Psoas muscle (tissue), 8 donors: ENCODE measurements around the gene RELN. TPM values are rescaled to one million over a fixed set of nuclear protein-coding genes. Genes with fewer than 3 reads are reported as not detected.

Source experiments
- ATAC-seq, 4 donors: fragments of 200-7000 bp; cut with Tn5 transposase; one replicate each; pipeline ENCODE4 v1.9.1; 2020; ENCODE audit warnings: moderate library complexity in 3 of 4, mild to moderate bottlenecking in 2 of 4
- DNase-seq, 2 donors: peaks; one replicate each; pipeline ENCODE4 v3.0.0-alpha.2; 2020
- H3K27ac ChIP-seq: fragments of 200-600 bp; one replicate; pipeline ENCODE4 v1.8.0; 2022
- H3K27me3 ChIP-seq, 3 donors: fragments of 200-600 bp in 1 of 3; one replicate each; pipeline versions ENCODE4 v1.6.1 to v1.8.0; 2013 to 2022; ENCODE audit warnings: low read length in 2 of 3, mild to moderate bottlenecking in 2 of 3, moderate library complexity in 1 of 3; ENCODE audit not compliant: insufficient read depth in 3 of 3
- H3K36me3 ChIP-seq, 2 donors: fragments of 200-600 bp in 1 of 2; one replicate each; pipeline versions ENCODE4 v1.6.1 to v1.8.0; 2013 to 2022; ENCODE audit warnings: low read depth in 1 of 2, mild to moderate bottlenecking in 1 of 2, moderate library complexity in 1 of 2; ENCODE audit not compliant: insufficient read depth in 1 of 2
- H3K4me1 ChIP-seq: fragments of 200-600 bp; one replicate; pipeline ENCODE4 v1.8.0; 2022
- H3K4me3 ChIP-seq: fragments of 200-600 bp; one replicate; pipeline ENCODE4 v1.8.0; 2022; ENCODE audit warnings: mild to moderate bottlenecking
- H3K9me3 ChIP-seq: fragments of 200-600 bp; one replicate; pipeline ENCODE4 v1.8.0; 2022
- WGBS, 3 donors: extraction: QIAGEN DNeasy Blood & Tissue Kit; methylation state at CpG; one replicate each; pipeline versions ENCODE4 v1.1.6 to v1.1.7; 2013; 5-methylcytosine and 5-hydroxymethylcytosine counted together
- intact Hi-C, 2 donors: fragments of 100-400 bp; cut with DNase I; formaldehyde crosslinking; loops; one replicate each; pipeline versions ENCODE4 v1.11.0 to v1.14.2; 2022
- polyA plus RNA-seq, 3 donors: library from polyadenylated mRNA; stranded (reverse); fragments of 200-250 nt; gene quantifications; one replicate each; pipeline ENCODE4 v1.2.3, GENCODE V29; 2013
- total RNA-seq, 4 donors: library from RNA; stranded (reverse); fragmentation: NEBNext Ultra II Directional in 2 of 4; extraction: Animal tissue kit (Norgen Biotek cat#: 25700) in 2 of 4; gene quantifications; one replicate each; pipeline versions ENCODE4 v1.2.1 to v1.2.4, GENCODE V29; 2021 to 2023
- TF ChIP-seq, protein P1 (sequence below): fragments of 200-600 bp; IDR thresholded peaks from one replicate; pipeline ENCODE4 v1.8.0; 2022; ENCODE audit warnings: antibody characterized with exemption
- donor health status: healthy with polysubstance abuse.
- donor health status: DM: no; HTN: no; CAD: no; lungs with moderate emphysema.
- donor health status: Bipolar disorder and iron deficiency.
- donor health status: healthy.
- donor health status: DM: yes; HTN: yes; CAD: no.
- donor health status: DM: no; HTN: no; CAD: no.
- donor health status: DM: no; HTN: no; CAD: no.
- donor health status: DM: yes; HTN: yes; CAD: no.

RELN gene
- total and polyA plus RNA-seq, 7 donors, result 0.10 to 0.44 (median 0.32) TPM

DNA sequence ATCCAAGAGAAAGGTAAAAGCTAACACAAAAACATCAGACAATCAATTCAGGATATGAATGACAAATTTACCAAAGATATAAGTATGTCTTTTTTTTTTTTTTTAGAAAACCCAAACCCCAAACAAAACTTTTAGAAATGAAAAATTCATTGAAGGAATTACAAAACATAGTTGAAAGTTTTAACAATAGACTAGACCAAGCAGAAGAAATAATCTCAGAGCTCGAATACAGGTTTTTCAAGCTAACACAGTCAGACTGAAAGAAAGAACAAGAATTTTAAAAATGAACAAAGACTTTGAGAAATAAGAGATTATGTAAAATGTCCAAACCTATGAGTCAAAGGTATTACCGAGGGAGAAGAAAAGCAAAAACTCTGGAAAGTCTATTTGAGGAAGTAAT lies 345.1 kb downstream of the RELN start:
- WGBS, 3 donors, result 74 to 82% (median 77%) methylated on average over 2 of the region's 2 CpGs
- Histone ChIP-seq H3K36me3 (no peaks in the 10 kb centered on the region), H3K4me3 (no peak overlapping the region), H3K27me3 (no peaks in the 10 kb centered on the region), H3K27ac (no peak overlapping the region), H3K4me1 (no peaks in the 10 kb centered on the region), H3K9me3 (peaks cover 4% of the 10 kb centered on the region)
- no peak for DNase-seq
- intact Hi-C loops, result no loop called here
- no peak for ATAC-seq
- TF ChIP-seq, protein P1, sequence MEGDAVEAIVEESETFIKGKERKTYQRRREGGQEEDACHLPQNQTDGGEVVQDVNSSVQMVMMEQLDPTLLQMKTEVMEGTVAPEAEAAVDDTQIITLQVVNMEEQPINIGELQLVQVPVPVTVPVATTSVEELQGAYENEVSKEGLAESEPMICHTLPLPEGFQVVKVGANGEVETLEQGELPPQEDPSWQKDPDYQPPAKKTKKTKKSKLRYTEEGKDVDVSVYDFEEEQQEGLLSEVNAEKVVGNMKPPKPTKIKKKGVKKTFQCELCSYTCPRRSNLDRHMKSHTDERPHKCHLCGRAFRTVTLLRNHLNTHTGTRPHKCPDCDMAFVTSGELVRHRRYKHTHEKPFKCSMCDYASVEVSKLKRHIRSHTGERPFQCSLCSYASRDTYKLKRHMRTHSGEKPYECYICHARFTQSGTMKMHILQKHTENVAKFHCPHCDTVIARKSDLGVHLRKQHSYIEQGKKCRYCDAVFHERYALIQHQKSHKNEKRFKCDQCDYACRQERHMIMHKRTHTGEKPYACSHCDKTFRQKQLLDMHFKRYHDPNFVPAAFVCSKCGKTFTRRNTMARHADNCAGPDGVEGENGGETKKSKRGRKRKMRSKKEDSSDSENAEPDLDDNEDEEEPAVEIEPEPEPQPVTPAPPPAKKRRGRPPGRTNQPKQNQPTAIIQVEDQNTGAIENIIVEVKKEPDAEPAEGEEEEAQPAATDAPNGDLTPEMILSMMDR, result no peak

DNA sequence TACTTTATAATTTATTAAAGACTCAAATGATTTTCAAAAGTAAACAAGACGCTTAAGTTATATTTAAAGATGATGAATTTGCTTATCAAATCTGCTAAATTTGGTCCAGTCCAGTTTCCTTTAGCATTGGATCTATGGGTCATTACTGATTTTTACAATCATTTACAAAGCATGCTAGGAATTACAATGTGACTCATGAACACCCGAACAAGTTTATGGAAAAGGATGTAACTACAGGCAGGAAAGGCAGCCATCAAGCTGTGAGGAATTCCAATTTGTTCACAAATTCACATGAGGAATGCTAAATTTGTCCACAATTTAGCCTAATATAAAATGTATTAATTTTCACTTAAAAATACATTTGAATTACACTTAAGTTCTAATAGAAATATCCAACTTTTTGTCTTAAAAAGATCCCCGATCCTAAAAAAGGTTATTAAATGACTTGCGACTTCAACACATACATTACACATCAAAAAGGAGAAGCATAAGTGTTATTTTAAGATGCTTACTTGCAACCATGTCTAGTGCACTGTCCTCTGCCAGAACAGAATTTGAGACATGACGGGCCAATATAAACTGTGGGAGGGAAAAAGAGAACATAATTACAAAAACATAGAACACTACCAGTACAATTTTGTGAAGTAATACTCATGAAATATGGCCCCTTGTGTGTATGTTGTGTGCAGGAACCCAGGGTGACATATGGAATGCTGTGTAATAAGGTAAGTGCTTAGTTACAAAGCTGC lies 349.3 kb downstream of the RELN start:
- ATAC-seq (no peak), DNase-seq (no peak)
- Histone ChIP-seq H3K4me1 (no peaks in the 10 kb centered on the region), H3K9me3 (no peaks in the 10 kb centered on the region), H3K27ac (no peak overlapping the region), H3K36me3 (no peaks in the 10 kb centered on the region), H3K27me3 (no peaks in the 10 kb centered on the region), H3K4me3 (no peak overlapping the region)
- intact Hi-C loops, result no loop called here
- WGBS, 3 donors, result 73 to 79% (median 77%) methylated on average over 5 of the region's 5 CpGs
- TF ChIP-seq, protein P1, result no peak

DNA sequence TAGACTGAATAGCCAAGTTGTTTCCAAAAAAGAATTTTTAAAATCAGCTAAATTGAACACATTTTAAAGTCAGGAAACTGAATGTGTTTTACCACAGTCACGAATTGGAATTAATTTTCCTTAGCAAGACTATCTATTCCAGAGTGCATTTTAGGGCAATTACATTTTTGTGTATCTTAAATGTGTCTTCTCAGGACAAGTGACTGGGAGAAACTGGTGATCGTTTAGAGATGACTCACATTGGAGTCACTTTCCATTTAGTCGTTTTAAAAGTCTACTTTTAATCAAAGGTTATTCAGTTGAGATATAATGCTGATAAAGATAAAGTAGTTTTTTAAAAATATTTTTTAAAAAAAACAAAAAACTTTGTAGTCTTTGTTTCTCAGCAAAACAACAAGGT lies 351.7 kb downstream of the RELN start:
- Histone ChIP-seq H3K4me3 (no peak overlapping the region), H3K27ac (no peak overlapping the region), H3K4me1 (no peaks in the 10 kb centered on the region), H3K36me3 (no peaks in the 10 kb centered on the region), H3K9me3 (no peaks in the 10 kb centered on the region), H3K27me3 (no peaks in the 10 kb centered on the region)
- TF ChIP-seq, protein P1, result no peak
- intact Hi-C loops, result no loop called here
- no peak for DNase-seq
- WGBS, 3 donors, result 57 to 67% (median 63%) methylated on average over 3 of the region's 3 CpGs
- ATAC-seq, result no peak

DNA sequence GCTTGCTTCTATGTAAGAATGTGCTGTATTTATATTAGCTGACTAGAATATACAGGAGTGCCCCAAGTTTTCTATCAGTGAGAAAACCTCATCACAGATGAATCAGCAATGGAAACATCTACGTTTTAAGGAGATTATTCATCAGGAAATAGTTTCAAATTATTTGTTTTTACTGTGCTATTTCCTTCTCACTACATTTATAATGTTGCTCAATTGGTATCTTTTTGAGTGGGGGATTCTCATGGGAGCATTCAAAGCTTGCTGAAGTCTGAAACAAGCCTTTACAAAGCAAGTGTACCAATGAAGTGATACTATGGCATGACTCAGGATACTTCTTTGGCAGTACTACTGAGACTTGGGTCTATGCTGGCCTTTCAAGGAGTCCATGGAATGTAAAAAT lies 352.4 kb downstream of the RELN start:
- H3K36me3 ChIP-seq, result no peaks in the 10 kb centered on the region
- H3K9me3 ChIP-seq, result no peaks in the 10 kb centered on the region
- DNase-seq (no peak), ATAC-seq (no peak)
- no peak overlapping the region for H3K4me3 ChIP-seq
- intact Hi-C loops, result no loop called here
- H3K4me1 ChIP-seq, result no peaks in the 10 kb centered on the region
- WGBS, 3 donors, result 31 to 35% (median 32%) methylated on average over 1 of the region's 1 CpG
- no peaks in the 10 kb centered on the region for H3K27me3 ChIP-seq
- TF ChIP-seq, protein P1, result no peak
- no peak overlapping the region for H3K27ac ChIP-seq

DNA sequence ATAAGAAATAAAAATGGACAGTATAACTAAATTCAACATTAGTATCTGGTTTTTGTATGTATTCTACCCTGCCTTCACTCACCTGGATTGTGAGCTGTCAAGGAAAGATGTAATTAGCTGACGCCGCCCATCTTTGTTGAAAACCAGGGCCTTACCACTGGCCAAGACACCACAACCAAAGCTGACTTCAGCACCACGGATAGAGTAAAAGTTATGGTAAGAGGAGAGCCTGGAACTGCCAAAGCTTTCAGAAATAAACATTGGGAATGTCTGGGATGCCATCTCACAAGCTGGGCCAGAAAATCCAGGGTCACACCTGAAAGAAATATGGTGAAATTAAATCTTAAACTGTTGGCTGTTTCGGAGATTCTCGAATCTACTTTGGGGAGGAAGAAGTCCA lies 353.3 kb downstream of the RELN start:
- DNase-seq, result no peak
- H3K4me3 ChIP-seq, result no peak overlapping the region
- WGBS, 3 donors, result 69 to 71% (median 71%) methylated on average over 5 of the region's 5 CpGs

More for the DNA sequence above, 353.3 kb downstream of the RELN start:
- H3K4me1 ChIP-seq, result no peaks in the 10 kb centered on the region
- H3K27ac ChIP-seq, result no peak overlapping the region
- H3K27me3 ChIP-seq, result no peaks in the 10 kb centered on the region
- H3K9me3 ChIP-seq, result no peaks in the 10 kb centered on the region
- H3K36me3 ChIP-seq, result no peaks in the 10 kb centered on the region
- TF ChIP-seq, protein P1, result no peak
- intact Hi-C loops, result no loop called here
- ATAC-seq, result no peak
